GM18517 (cell line): ENCODE results near the gene PSMC4.
"Not testable (repeated sequence)": the region's sequence is repeated elsewhere in the genome, so short reads cannot be mapped to it uniquely, and the experiment has no call there.

Experiments used
- ATAC-seq: cut with Tn5 transposase; IDR thresholded peaks from one replicate; pipeline ENCODE4 v1.9.1; 2021; ENCODE audit warnings: mild to moderate bottlenecking, moderate library complexity; ENCODE audit not compliant: unreplicated experiment

Gene PSMC4

GRCh38 chr19:39943586-39943985 lies 27.4 kb upstream of the PSMC4 start:
- no peak for ATAC-seq

DNA sequence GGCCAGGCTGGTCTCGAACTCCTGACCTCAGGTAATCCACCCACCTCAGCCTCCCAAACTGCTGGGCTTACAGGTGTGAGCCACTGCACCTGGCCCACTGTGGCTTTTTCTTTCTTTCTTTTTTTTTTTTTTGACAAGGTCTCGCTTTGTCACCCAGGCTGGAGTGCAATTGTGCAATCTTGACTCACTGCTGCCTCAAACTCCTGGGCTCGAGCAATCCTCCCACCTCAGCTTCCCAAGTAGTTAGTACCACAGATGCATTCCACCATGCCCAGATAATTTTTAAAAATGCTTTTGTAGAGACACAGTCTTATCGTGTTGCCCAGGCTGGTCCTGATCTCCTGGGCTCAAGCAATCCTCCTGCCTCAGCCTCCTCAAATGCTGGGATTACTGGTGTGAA lies 24.4 kb upstream of the PSMC4 start:
- ATAC-seq, result no peak

DNA sequence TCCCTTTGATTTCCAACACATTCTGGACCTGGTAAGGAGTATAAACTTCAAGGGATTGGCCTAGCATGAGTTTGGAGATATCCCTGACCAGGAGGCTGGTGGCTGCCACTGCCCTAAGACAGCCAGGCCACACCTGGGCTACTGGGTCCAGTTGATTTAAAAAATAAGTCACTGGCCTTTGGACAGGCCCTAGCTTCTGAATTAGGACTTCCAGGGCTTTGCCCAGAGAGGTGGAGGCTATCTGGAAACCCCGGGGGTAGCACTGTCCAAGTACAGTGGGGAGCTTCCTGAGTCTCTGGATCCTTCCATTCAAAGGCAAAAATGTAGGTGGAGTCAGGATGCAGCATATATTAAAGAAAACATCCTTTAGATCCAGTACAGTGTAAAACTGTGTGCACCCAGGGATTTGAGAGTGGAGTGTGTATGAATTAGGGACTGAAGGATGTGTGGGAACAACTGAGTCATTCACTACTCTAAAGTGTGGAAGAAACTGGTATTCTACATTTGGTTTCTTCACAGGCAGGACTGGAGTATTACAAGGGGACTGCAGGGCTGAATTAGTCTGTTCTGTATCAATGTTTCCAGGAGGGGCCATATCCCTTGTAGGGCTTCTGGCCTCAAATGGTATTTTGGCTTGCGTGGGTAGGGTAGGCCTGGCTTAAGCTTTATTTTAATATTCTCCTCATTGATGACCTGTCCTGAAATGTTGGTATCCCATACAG lies 21.8 kb upstream of the PSMC4 start:
- ATAC-seq, result no peak

GRCh38 chr19:39951065-39951650 lies 19.8 kb upstream of the PSMC4 start:
- ATAC-seq, result no peak

DNA sequence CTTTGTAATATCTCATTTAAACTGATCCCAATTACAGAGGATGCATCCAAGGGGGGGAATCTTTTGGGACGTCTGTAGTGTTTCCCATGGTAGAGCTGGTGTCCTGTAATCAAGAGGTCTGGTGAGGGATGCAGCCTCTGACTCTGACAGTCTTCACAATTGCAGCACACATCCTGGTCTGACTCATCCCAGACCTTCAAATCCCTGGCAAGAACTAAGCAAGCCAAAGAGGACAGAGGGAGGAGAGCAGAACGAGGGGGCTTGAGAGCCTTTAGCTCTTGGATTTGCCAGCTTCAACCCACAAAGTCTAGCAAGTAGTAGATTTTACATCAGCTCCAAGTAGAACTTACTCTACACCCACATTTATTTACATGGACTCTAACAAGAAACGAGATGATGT lies 19.3 kb upstream of the PSMC4 start:
- no peak for ATAC-seq

DNA sequence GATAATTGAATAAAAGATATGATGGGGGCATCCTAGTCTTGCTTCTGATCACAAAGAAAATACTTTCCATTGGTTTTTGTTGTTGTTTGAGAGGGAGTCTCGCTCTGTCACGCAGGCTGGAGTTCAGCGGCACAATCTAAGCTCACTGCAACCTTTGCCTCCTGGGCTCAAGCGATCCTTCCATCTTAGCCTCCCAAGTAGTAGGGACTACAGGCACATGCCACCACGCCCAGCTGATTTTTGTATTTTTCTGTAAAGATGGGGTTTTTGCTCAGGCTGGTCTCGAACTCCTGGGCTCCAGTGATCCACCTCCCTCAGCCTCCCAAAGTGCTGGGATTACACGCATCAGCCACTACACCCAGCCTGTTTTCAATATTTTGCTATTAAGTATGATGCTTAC lies 17.1 kb upstream of the PSMC4 start:
- ATAC-seq, result no peak

GRCh38 chr19:39957886-39958285 lies 13.1 kb upstream of the PSMC4 start:
- not testable (repeated sequence) for ATAC-seq

DNA sequence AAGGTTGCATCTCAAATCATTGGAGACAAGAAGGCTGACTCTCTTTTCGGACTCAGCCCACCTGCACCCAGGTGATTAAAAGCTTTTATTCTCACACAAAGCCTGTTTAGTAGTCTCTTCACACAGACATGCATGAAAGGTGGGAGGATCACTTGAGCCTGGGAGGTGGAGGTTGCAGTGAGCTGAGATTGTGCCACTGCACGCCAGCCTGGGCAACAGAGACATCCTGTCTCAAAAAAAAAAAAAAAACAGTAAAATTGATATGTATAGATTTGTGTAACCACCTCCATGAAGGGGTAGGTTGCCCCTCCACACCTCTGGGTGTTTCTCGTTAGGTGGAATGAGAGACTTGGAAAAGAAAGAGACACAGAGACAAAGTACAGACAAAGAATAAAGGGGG lies 12.0 kb upstream of the PSMC4 start:
- not testable (repeated sequence) for ATAC-seq

DNA sequence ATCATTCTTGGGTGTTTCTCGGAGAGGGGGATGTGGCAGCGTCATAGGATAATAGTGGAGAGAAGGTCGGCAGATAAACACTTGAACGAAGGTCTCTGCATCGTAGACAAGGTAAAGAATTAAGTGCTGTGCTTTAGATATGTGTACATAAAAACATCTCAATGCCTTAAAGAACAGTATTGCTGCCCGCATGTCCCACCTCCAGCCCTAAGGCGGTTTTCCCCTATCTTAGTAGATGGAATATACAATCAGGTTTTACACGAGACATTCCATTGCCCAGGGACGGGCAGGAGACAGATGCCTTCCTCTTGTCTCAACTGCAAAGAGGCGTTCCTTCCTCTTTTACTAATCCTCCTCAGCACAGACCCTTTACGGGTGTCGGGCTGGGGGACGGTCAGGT lies 11.6 kb upstream of the PSMC4 start:
- not testable (repeated sequence) for ATAC-seq

DNA sequence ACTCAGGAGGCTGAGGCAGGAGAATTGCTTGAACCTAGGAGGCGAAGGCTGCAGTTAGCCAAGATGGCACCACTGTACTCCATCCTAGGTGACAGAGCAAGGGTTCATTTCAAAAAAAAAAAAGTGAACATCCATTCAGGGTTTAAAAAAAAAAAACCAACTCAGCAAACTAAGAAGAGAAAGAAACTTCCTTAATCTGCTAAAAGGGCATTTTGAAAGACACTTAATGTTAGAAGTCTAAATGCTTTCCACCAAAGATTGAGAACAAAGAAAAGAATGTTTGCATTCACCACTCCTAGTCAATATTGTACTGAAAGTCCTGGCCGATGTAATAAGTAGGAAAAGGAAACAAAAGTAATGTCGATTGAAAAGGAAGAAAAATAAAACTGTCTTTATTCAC lies 7.1 kb upstream of the PSMC4 start:
- no peak for ATAC-seq

GRCh38 chr19:39966617-39967016 lies 4.3 kb upstream of the PSMC4 start:
- no peak for ATAC-seq

GRCh38 chr19:39967561-39967960 lies 3.4 kb upstream of the PSMC4 start:
- no peak for ATAC-seq

DNA sequence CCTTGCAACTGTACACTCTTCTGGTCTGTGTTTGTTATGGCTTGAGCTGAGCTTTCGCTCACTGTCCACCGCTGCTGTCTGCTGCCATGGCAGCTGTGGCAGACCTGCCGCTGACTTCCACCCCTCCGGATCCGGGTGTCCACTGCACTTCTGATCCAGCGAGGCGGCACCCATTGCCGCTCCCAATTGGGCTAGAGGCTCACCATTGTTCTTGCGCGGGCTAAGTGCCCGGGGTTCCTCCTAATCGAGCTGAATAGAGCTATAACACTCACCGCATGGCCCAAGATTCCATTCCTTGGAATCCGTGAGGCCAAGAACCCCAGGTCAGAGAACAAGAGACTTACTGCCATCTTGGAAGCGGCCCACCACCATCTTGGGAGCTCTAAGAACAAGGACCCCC lies 2.2 kb upstream of the PSMC4 start:
- no peak for ATAC-seq

DNA sequence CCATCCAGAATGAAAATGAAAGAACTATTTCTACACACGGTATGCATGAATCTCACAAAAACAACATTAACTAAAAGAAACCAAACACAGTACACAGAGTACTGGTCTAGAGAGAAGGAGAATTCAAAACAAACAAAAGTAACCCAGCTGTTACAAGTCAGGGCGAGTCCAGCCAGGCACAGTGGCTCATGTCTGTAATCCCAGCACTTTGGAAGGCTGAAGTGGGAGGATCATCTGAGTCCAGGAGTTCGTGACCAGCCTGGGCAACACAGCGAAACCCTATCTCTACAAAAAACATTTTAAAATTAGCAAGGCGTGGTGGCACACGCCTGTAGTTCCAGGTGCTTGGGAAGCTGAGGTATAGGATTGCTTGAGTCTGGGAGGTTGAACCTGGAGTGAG lies 1.7 kb upstream of the PSMC4 start:
- no peak for ATAC-seq

GRCh38 chr19:39969681-39970424 lies 1.1 kb upstream of the PSMC4 start:
- no peak for ATAC-seq

DNA sequence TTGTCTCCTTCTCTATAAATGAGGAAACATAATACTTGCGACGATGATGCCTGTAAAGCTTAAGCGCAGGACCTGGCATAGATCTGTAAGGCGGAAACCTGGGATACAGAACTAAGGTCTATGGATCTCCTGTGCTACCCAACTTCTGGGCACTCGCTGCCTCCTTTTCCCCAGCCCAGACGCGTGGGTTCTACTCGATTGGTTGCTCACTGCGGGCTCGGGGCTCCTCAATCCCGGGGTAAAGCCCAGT lies 615 bp upstream of the PSMC4 start:
- ATAC-seq, result no peak

DNA sequence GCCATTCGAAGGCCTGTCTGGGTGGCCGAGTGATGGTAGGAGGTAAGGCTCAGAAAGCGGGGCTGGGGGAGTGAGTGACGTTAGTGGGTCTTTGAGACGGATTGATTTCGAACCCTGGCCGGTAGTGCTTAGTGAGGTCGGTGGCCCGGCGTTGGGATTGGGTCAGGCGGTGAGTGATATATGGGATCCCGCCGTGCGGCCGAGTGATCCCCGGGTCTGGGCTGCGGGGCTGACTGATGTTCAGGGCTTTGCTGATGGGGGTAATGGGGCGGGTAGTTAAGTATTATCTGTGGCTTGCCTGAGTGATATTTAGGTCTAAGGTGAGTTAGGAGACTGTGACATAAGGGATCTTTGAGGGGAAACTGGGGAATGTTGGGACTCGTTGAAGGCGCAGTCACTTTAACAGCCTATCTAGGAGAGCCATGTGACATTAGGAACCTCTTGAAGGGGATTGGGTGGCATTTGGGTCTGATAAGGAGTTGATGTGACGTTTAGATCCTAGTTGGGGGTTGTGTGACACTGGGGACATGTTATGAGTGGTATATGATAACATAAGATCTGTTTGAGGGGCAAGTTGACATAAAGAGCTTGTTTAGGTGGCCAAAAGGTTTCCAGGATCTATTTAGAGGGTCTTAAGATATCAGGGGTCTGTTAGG lies 543 bp downstream of the PSMC4 start:
- ATAC-seq, result no peak

DNA sequence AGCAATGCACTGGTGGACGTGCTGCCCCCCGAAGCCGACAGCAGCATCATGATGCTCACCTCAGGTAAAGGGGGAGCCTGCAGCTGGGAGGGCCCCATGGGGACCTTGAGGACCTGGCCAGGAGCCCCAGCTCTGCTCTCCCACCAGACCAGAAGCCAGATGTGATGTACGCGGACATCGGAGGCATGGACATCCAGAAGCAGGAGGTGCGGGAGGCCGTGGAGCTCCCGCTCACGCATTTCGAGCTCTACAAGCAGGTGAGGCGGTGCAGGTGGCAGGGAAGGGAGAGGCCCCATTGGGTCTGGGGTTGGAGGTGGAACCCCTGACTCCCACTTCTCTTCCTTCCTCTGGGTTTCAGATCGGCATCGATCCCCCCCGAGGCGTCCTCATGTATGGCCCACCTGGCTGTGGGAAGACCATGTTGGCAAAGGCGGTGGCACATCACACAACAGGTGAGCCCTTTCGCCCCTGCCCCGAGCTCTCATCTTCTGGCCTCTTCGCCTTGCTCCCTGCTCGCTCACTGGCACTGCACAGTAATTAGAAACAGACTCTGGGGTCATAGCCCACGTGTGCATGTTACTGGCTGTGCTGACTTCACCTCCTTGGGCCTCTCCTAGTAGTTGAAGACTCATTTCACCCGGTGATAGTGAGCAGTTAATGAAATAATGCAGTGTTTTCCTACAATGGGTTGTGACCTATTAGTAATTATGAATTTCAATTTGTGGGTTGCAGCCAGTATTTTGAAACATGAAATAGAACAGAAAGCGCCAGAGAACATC lies 3.6 kb downstream of the PSMC4 start:
- ATAC-seq, result no peak

DNA sequence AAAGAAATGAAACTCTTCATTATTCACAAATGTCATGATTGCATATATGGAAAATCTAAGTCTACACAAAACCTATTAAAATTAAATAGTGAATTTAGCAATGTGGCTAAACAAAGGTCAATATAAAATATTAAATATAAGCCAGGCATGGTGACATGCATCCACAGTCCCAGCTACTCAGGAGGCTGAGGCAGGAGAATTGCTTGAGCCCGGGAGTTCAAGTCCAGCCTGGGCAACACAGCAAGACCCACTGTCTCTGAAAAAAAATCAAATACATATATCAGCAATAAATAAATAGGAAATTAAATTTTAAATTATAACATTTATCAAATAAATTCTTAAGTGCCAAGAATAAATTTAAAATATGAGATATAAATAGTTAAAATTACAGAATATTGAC lies 11.9 kb downstream of the PSMC4 start:
- ATAC-seq, result no peak

GRCh38 chr19:39983695-39984300 lies 12.8 kb downstream of the PSMC4 start:
- ATAC-seq, result no peak

- ATAC-seq, result no peak
Observed at GRCh38 chr19:39986643-39987042, 15.7 kb downstream of the PSMC4 start.
